GM10248 (cell line): ENCODE measurements around the gene LRRK1.

Experiments
- CTCF ChIA-PET: fragments of 300-600 bp; sonication (Branson Sonifier 250); formaldehyde crosslinking; extraction: SDS; loops from one replicate; lab custom pipeline; 2021; ENCODE audit warnings: antibody characterized with exemption; lab: Yijun Ruan, JAX
- POLR2A ChIA-PET: fragments of 350-650 bp; sonication (Branson Sonifier 250); formaldehyde crosslinking; extraction: SDS; loops from one replicate; lab custom pipeline; 2020; ENCODE audit warnings: antibody characterized with exemption; lab: Yijun Ruan, JAX
- DNase-seq: peaks from one replicate; pipeline ENCODE4 v3.0.0; 2012; ENCODE audit errors: extremely low spot score
- CTCF ChIP-seq: IDR thresholded peaks from 2 replicates; pipeline ENCODE4 v1.5.1; 2012; ENCODE audit warnings: mild to moderate bottlenecking, low read depth; ENCODE audit errors: extremely low read depth, missing control alignments, control extremely low read depth

Gene LRRK1

GRCh38 chr15:101053261-101053660, 134.1 kb downstream of the LRRK1 start:
- ChIA-PET POLR2A (no interaction called here), CTCF (interaction anchor here (0.7 to 2.6 kb wide), 2 partner anchors 44 to 187 kb away, joined by 3 to 8 read pairs; no protein-coding TSS in a partner anchor)
- DNase-seq: no peak
- TF ChIP-seq CTCF: no peak

DNA sequence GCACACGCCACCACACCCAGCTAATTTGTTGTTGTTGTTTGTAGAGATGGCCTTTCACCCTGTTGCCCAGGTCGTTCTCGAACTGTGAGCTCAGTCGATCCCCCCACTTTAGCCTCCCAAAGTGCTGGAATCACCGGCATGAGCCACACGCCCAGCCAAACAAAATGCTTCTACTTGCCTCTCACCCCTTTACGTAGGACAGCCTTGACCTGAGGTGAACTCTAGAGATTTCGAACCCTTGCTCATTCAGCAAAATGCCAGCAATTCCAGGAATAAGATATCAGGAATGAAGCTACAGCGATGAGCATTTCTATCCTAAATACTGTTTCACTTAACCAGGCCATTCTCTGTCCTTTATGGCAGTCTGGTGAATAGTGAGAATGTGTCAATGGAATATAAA, 135.0 kb downstream of the LRRK1 start:
- ChIA-PET POLR2A (no interaction called here), CTCF (interaction anchor here (0.7 to 2.6 kb wide), 4 partner anchors 38 to 204 kb away, joined by 3 to 8 read pairs (median 3); no protein-coding TSS in a partner anchor)
- no peak for DNase-seq
- no peak for TF ChIP-seq CTCF

- no peak for TF ChIP-seq CTCF
- CTCF ChIA-PET: interaction anchor here (1.4 to 2.6 kb wide), 2 partner anchors 39 to 46 kb away, joined by 3 to 8 read pairs; no protein-coding TSS in a partner anchor
- POLR2A ChIA-PET: no interaction called here
- DNase-seq: no peak
Observed at GRCh38 chr15:101054991-101055390, 135.8 kb downstream of the LRRK1 start.

GRCh38 chr15:101055411-101055810, 136.3 kb downstream of the LRRK1 start:
- ChIA-PET CTCF (interaction anchor here (0.7 to 2.6 kb wide), 3 partner anchors 15 to 203 kb away, joined by 3 to 8 read pairs (median 3); no protein-coding TSS in a partner anchor), POLR2A (no interaction called here)
- no peak for DNase-seq
- no peak for TF ChIP-seq CTCF

GRCh38 chr15:101056366-101057334, 137.5 kb downstream of the LRRK1 start:
- ChIA-PET CTCF (interaction anchor here (0.7 to 1.7 kb wide), 4 partner anchors 10 to 202 kb away, joined by 3 read pairs; no protein-coding TSS in a partner anchor), POLR2A (no interaction called here)
- TF ChIP-seq CTCF: no peak
- no peak for DNase-seq

DNA sequence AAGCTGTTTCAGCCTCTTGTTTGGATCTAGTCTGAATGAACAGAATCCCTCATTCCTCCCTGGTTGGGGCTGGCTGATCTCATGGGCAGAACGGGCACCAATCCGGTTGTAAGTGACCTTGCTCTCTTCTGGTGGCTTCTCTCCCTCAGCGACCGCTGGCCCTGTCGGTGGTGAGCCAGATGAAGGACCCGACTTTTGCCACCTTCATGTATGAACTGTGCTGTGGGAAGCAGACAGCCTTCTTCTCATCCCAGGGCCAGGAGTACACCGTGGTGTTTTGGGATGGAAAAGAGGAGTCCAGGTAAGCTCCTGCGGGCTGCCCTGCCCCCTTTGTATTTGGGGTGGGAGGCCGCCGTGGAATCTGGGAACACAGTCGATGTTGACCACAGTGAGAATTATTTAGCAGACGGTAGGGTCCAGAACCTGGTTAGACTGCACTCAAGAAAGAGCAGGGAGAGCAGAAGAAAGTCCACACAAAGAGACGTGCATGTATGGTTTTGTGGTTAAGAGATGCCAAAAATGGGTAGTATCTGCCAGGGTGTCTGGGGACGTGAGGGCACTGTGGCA, 138.8 kb downstream of the LRRK1 start:
- CTCF ChIA-PET: interaction anchor here (1.0 to 1.7 kb wide), 2 partner anchors 9 to 49 kb away, joined by 3 read pairs; no protein-coding TSS in a partner anchor
- DNase-seq: no peak
- POLR2A ChIA-PET: no interaction called here
- no peak for TF ChIP-seq CTCF
